HG03439 (cell line): ENCODE data around the gene GRIA3.
"Not testable (repeated sequence)": the region's sequence is repeated elsewhere in the genome, so short reads cannot be mapped to it uniquely, and the experiment has no call there.

Experiments used
- ATAC-seq: cut with Tn5 transposase; IDR thresholded peaks from one replicate; pipeline ENCODE4 v1.9.1; 2021; ENCODE audit warnings: mild to moderate bottlenecking, moderate library complexity; ENCODE audit not compliant: unreplicated experiment

The GRIA3 gene

GRCh38 chrX:123518791-123519190, 334.7 kb downstream of the GRIA3 start:
- ATAC-seq = no peak

- no peak for ATAC-seq
Measured at GRCh38 chrX:123525123-123525725, 341.1 kb downstream of the GRIA3 start.

- ATAC-seq = not testable (repeated sequence)
Measured at GRCh38 chrX:123530726-123531125, 346.6 kb downstream of the GRIA3 start.
